AG08396 (cell line): ENCODE measurements around the gene AMZ2.

Experiments
- DNase-seq: peaks from one replicate; pipeline ENCODE4 v3.0.0; 2012; ENCODE audit warnings: low spot score, mixed read lengths

The AMZ2 gene

DNA sequence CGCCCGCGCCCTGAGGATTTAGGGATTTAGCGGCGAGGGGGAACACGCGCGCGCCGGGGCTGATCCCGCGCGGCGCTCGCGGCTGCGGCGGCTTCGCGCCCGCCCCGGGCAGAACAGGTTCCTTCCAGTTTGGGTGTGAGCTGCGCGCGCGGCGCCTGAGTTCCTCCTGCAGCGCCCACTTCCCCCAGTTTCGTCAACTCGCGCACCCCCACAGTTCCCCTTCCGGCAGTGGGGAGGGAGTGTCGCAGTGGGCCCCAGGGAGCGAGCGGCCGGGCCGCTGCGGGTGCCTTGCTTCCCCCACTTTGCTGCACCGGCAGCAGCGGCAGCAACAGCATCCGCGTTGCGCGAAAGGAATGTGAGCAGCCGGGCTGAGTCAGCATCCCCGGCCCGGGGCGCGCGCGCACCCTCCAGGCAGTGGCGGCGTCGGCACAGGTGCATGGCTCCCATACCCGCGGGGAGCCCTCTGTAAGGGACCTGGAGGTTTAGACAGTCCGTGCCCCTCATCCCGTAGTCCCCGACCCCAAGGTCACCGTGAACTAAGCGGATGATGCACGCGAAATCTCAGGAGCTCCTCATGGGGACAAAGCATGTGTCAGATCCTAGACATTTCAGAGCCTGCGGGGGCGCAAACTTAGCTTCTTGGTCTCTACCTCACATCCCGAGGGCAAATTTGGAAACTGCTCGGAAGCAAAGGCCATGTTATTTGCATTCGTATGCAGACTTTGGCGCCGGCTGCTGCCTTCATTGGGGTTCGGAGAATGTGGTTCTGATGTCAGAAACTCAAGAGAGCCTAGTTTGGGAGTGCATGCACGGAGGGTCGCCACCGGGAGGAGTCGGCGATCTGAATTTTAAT lies 44.2 kb downstream of the AMZ2 start:
- peak; percentile 94 for DNase-seq

- no peak for DNase-seq
Measured at GRCh38 chr17:68292689-68293040, 44.8 kb downstream of the AMZ2 start.

- no peak for DNase-seq
Measured at GRCh38 chr17:68293490-68294195, 45.8 kb downstream of the AMZ2 start.

- no peak for DNase-seq
Measured at GRCh38 chr17:68294196-68294555, 46.3 kb downstream of the AMZ2 start.

GRCh38 chr17:68294617-68295016 lies 46.8 kb downstream of the AMZ2 start:
- no peak for DNase-seq

GRCh38 chr17:68295086-68295485 lies 47.2 kb downstream of the AMZ2 start:
- no peak for DNase-seq

DNA sequence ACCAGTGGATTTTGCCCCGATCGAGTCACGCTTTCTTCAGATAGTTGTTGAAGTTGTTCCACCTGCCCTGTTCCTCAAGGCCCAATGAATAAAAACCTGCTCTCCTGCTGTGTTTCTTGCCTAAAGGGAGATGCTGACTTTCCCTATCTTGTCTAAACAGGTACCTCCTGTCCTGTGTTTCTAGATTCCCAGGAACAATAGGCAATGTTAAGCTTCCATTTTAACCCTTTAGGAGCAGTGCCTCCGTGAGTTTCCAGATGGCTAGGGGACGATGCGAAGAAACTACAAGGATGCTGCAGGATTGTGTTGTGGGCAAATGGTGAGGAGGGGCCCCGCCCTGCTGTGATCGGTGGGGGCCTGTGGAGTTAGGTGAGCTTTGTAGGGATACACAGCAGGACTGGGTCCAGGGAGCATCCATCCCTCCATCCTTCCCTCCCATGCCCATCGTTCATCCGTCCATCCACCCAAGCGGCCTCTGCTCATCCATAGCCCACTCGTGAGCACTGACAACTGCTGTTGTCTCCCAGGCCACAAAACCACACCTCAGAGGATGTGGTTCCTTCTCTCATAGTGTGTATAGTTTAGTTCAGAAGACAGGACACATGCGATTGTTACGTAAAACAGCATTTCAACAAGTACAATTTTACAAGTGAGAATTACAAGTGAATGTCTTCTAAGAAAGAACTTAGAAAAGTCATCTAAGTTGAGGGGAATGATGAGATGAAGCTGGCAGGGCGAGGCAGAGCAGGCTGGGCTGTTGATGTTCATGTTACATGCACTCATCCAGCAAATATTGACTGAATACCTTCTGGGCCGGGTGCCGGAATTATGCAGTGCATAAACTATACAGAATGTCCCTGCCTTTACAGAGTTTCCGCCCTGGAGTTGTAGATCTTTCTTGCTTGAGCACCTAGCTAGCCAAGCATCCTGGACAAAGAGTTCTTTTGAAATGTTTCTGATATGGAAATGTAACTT lies 48.7 kb downstream of the AMZ2 start:
- DNase-seq: no peak

DNA sequence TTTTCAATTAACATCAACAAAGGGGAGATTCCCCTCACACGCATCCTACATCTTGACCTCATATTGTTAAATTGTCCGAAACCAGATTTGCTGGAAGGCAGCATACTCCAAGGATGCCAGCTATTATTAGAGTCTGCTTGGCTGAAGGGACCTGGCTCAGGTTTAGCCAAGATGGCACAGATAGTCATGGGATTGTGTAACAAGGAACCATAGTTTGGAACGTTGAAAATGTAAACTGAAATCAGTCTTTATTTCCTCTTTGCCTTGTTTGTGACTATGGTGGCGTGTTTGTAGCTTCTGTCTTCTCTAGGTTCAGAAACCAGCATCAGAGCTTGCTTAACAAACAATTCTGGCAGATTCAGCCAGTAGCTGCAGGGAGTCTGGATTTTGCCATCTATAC lies 49.4 kb downstream of the AMZ2 start:
- DNase-seq: no peak

DNA sequence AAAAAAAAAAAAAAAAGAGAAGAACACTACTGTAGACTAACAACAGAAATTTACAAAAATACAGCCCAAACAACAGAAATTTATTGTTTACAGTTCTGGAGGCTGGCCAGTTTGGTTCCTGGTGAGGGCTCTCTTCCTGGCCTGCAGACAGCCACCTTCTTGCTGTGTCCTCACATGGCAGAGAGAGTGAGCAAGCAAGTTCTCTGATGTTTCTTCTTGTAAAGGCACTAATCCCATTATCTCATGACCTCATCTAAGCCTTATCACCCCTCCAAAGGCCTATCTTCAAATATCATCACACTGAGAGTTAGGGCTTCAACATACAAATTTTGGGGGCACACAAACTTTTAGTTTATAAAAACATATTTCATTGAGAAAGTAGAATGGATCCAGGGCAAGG lies 50.8 kb downstream of the AMZ2 start:
- no peak for DNase-seq

DNA sequence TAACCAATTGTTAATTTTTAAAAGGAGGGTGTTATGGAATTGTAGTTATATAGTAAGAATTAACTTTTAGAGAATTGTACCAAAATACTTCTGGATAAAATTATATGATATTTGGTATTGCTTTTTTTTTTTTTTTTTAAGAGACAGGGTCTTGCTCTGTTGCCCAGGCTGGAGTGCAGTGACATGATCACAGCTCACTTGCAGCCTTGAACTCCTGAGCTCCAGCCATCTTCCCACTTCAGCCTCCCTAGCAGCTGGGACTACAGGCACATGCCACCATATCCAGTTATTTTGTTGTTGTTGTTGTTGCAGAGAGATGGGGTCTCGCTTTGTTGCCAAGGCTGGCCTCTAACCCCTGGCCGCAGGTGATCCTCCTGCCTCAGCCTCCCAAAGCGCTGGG lies 52.0 kb downstream of the AMZ2 start:
- no peak for DNase-seq

- DNase-seq: no peak
Measured at GRCh38 chr17:68301438-68301959, 53.7 kb downstream of the AMZ2 start.

- peak; percentile 25 for DNase-seq
Measured at GRCh38 chr17:68302066-68302564, 54.3 kb downstream of the AMZ2 start.

GRCh38 chr17:68302666-68303065 lies 54.8 kb downstream of the AMZ2 start:
- no peak for DNase-seq

DNA sequence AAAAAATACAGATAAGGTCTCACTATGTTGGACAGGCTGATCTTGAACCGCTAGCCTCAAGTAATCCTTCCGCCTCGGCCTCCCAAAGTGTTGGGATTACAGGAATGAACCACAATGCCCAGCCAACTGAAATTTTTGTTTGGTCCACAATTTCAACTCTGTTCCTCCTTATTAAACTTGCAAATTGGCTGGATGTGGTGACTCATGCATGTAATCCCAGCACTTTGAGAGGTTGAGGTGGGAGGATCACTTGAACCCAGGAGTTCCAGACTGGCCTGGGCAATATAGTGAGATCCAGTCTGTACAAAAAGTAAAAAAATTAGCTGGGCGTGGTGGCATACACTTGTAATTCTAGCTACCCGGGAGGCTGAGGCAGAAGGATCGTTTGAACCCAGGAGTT lies 56.9 kb downstream of the AMZ2 start:
- DNase-seq: no peak

DNA sequence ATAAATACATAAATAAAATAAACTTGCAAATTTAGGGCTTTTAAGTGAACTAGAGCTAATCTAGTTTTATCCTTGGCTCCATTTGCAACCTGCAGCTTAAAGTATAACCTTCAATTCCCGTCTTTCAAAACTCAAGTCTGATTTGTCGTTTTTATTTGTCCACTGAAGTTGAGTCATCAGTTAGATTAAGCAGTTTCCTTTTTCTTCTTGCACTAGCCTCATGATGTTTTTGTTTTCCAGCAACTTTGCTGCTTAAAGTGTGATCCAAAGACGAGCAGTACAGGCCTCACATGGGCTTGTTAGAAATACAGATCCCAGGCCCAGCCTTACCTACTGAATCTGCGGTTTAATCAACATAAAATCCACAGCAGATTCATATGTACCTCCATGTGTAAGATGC lies 57.3 kb downstream of the AMZ2 start:
- no peak for DNase-seq
